Natural killer cell treated with Interleukin-12 subunit alpha and Interleukin-12 subunit beta and Interleukin-15 and Interleukin-18, amount 100 ng/mL, for 72 hours (primary cell): ENCODE results near the gene RDH11. TPM values are rescaled to one million over a fixed set of nuclear protein-coding genes. Genes with fewer than 3 reads are reported as not detected.
A peak's percentile ranks its signal among the peaks of the same experiment; 100 is the strongest.

ENCODE experiments used
- ATAC-seq, 2 donors: fragments of 150-1000 bp; cut with Tn5 transposase in 1 of 2; sonication (Bioruptor Pico), chemical (Tn5 transposase) in 1 of 2; 2 replicates each; pipeline ENCODE4 v1.10.0; 2021
- DNase-seq: peaks from one replicate; pipeline ENCODE4 v3.0.0; 2022; ENCODE audit warnings: low spot score
- H3K27ac Mint-ChIP-seq, 2 donors: 1 replicate in 1 of 2; 2 replicates in 1 of 2; pipeline ENCODE4 v1.8.0; 2022; ENCODE audit warnings: mixed read lengths in 2 of 2, mild to moderate bottlenecking in 1 of 2, moderate library complexity in 1 of 2
- H3K27me3 Mint-ChIP-seq, 2 donors: 1 replicate in 1 of 2; 2 replicates in 1 of 2; pipeline ENCODE4 v1.8.0; 2022; ENCODE audit warnings: mixed read lengths in 2 of 2
- H3K36me3 Mint-ChIP-seq: one replicate; pipeline ENCODE4 v1.8.0; 2022; ENCODE audit warnings: mixed read lengths
- H3K4me1 Mint-ChIP-seq, 2 donors: 1 replicate in 1 of 2; 2 replicates in 1 of 2; pipeline ENCODE4 v1.8.0; 2022; ENCODE audit warnings: low read depth in 2 of 2, mixed read lengths in 2 of 2, mild to moderate bottlenecking in 1 of 2
- H3K4me3 Mint-ChIP-seq: one replicate; pipeline ENCODE4 v1.8.0; 2022; ENCODE audit warnings: mixed read lengths
- H3K9me3 Mint-ChIP-seq: 2 replicates; pipeline ENCODE4 v1.8.0; 2022; ENCODE audit warnings: mixed read lengths
- total RNA-seq, 2 donors: library from RNA; stranded (reverse); gene quantifications; one replicate each; pipeline ENCODE4 v1.2.3, GENCODE V29; 2022

Gene RDH11
- total RNA-seq, 2 donors from 2014 or later = 47.0 to 57.3 TPM

DNA sequence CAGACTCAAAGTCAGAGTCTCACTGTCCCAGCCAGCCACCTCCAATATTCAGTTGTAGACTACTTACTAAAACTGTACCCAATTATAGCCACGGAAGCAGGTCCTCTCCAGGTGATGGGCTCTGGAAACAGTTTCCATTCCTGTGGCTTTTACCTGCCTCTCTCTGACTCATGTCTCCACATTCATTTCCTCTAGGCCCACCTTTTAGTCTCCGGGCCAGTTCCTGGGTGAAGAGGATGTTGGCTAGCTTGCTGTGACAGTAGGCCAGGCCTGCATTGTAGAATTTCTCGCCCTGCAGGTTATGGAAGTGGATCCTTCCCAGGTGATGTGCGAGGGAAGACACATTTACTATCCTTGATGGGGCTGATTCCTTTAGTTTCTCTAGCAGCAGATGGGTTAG lies 5.6 kb downstream of the RDH11 start:
- Mint-ChIP-seq H3K36me3 (peaks cover 40% of the 10 kb centered on the region), H3K4me3 (no peak overlapping the region), H3K4me1 (peaks cover 8 to 12% of the 10 kb centered on the region in 2 donors), H3K9me3 (no peaks in the 10 kb centered on the region), H3K27me3 (no peaks in the 10 kb centered on the region), H3K27ac (no peak overlapping the region)
- ATAC-seq = no peak
- DNase-seq = no peak

DNA sequence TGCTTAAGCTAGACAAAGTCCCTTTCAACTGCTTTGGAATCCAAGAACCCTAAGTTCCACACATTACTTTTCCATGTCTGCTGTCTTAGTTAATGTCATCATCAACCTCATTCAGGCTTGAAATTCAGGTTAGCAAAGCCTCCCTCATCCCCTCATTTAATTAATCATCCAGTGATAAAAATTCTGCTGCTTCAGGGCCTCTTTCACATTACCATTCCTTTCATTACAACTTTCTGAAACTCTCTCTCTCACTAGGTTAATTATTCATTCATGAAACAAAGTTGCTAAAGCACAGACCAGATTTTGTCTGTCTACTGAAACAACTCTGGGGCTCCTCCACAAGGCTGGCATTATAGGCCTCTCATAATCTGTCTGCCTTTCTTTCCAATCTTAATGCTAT lies 11.7 kb downstream of the RDH11 start:
- H3K9me3 Mint-ChIP-seq = no peaks in the 10 kb centered on the region
- H3K27me3 Mint-ChIP-seq = no peaks in the 10 kb centered on the region
- ATAC-seq (no peak), DNase-seq (no peak)
- H3K4me1 Mint-ChIP-seq = peaks cover 14 to 15% of the 10 kb centered on the region in 2 donors
- peaks cover 35% of the 10 kb centered on the region for H3K36me3 Mint-ChIP-seq
- no peak overlapping the region for H3K4me3 Mint-ChIP-seq
- no peak overlapping the region for H3K27ac Mint-ChIP-seq

DNA sequence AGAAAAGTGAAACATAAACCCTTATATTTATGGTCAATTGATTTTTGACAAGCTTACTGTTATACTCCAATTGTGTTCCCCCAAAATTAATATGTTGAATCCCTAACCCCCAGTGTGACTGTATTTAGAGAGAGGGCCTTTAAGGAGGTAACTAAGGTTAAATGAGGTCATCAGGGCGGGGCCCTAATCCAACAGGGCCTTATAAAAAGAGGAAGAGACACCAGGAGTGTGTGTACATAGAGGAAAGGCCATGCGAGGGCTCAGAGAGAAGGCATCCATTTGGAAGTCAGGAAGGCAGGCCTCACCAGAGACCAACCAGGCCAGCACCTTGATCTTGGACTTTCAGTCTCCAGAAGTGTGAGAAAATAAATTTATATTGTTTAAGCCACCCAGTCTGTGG lies 14.6 kb downstream of the RDH11 start:
- H3K27me3 Mint-ChIP-seq = no peaks in the 10 kb centered on the region
- DNase-seq (no peak), ATAC-seq (no peak)
- H3K9me3 Mint-ChIP-seq = no peaks in the 10 kb centered on the region
- H3K36me3 Mint-ChIP-seq = peaks cover 28% of the 10 kb centered on the region
- peaks cover 15 to 16% of the 10 kb centered on the region in 2 donors for H3K4me1 Mint-ChIP-seq
- no peak overlapping the region for H3K4me3 Mint-ChIP-seq
- peak overlapping the region; percentile 71 to 82 for H3K27ac Mint-ChIP-seq

DNA sequence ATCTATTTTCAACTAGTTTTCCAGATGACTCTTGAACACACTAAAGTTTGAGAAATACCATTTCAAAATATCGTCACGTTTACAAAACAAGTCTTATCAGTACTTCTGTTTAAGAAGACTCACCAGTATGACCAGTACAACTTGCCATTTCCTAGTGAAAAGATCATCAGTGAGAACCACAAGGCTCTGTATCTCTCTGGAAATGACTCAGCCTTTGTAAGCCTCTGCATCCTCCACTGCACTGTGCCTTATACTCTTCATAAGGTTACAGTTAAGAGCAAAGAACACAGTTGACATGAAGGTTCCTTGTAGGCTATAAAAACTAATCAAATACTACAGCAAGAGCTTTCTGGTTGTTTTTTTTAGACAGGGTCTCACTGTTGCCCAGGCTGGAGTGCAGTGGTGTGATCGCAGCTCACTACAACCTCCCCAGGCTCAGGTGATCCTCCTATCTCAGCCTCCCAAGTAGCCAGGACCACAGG lies 15.4 kb downstream of the RDH11 start:
- Mint-ChIP-seq H3K4me1 (peaks cover 15 to 16% of the 10 kb centered on the region in 2 donors), H3K4me3 (peak overlapping the region; percentile 62), H3K27me3 (no peaks in the 10 kb centered on the region), H3K36me3 (peaks cover 28% of the 10 kb centered on the region), H3K9me3 (no peaks in the 10 kb centered on the region), H3K27ac (peak overlapping the region; percentile 71 to 82)
- ATAC-seq (peak; percentile 97 to 100), DNase-seq (no peak)

DNA sequence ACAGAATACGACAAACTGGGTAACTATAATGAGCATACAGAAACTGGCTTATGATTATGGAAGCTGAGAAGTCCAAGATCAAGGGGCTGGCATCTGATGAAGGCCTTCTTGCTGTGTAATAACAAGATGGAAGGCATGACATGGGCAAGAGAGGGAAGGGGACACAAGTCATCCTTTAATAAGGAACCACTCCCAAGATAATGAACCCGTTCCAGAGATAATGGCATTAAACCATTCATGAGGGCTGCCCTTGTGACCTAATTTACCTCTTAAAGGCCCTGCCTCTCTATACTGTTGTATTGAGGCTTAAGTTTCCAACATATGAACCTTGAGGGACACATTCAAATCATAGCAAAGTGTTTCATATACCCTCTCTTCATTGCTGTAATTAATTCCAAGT lies 16.6 kb downstream of the RDH11 start:
- Mint-ChIP-seq H3K27me3 (no peaks in the 10 kb centered on the region), H3K27ac (no peak overlapping the region), H3K9me3 (no peaks in the 10 kb centered on the region), H3K36me3 (peaks cover 25% of the 10 kb centered on the region), H3K4me1 (peaks cover 15 to 17% of the 10 kb centered on the region in 2 donors), H3K4me3 (no peak overlapping the region)
- DNase-seq (no peak), ATAC-seq (no peak)

DNA sequence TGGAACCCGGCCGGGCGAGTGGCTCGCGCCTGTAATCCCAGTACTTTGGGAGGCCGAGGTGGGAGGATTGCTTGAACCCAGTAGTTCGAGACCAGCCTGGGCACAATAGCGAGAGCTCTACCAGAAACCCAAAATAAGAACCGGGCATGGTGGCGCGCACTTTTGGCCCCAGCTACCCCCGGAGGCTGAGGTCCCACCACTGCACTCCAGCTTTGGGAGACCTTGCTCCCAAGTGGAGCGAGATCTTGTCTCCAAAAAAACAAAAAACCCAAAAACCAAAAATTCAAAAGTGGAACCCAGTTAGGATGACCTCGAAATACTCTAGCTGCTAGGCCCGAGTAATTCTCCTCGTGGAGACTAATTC lies 20.4 kb downstream of the RDH11 start:
- Mint-ChIP-seq H3K9me3 (no peaks in the 10 kb centered on the region), H3K4me1 (peaks cover 31 to 38% of the 10 kb centered on the region in 2 donors), H3K36me3 (peaks cover 8% of the 10 kb centered on the region), H3K27ac (peak overlapping the region; percentile 73 to 79), H3K4me3 (peak overlapping the region; percentile 97), H3K27me3 (no peaks in the 10 kb centered on the region)
- ATAC-seq = no peak
- no peak for DNase-seq

DNA sequence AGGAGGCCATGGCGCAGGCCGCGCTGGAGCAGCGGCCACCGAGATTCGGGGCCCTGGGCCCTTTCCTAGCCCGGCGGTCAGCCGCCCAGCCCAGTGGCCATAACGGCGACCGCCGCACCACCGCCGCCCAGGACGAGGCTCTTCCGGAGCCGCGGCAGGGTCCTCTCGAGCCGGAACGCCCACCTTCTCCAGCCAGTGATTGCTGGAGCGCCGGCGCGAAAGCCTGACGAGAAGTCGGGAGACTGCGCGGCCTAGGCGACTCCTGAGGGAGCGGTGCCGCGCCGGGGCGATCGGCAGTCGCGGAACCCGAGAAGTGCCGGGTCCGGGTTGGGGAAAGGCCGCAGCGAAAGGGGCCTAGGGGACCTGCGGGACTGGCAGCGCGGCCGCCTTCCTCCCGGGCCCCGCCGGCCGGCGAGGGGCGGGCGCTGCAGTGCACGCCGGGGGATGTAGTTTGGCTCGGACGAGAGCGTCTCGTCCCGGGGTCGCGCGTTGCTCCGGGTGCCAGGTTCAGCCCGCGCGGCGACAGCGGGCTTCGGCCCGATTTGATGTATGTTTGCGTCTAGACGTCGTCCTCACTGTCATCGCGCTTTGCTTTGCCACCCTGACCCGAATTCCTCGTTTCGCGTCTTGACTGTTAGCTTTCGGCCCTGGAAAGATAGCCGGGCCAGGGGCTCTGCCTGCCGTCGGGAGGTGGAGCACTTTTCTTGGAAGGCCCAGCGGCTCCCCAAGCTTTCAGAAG lies 20.9 kb downstream of the RDH11 start, which contains the start of gene VTI1B:
Gene VTI1B (minus strand): TSS at position 153 of the 739 bp plus-strand sequence. CDS start 143 bp downstream, at position 10.
- peak; percentile 86 for DNase-seq
- peak within 1 kb of the TSS; percentile 97 for H3K4me3 Mint-ChIP-seq
- peaks cover 28 to 38% of the 10 kb centered on the region in 2 donors for H3K4me1 Mint-ChIP-seq
- peak; percentile 96 to 97 for ATAC-seq
- peaks cover 8% of the 10 kb centered on the region for H3K36me3 Mint-ChIP-seq
- H3K9me3 Mint-ChIP-seq = no peaks in the 10 kb centered on the region
- H3K27ac Mint-ChIP-seq = peak within 1 kb of the TSS; percentile 73 to 79
- H3K27me3 Mint-ChIP-seq = no peaks in the 10 kb centered on the region

DNA sequence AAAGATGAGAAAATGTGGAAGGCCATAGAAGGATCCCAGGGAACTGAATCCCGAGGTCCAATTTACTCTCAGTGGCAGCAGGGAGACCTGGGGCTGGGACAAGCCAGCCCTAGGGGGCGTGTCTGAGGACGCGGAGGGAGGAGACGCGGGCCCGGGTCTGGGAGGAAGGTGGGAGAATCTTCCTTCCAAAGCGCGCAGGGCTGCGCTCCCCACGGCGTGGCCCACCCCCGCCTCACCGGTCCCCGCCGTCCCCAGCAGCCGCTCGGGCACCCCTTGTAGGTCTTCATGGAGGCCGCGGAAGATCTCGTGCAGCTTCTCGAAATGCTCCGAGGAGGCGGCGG lies 21.5 kb downstream of the RDH11 start:
- Mint-ChIP-seq H3K27ac (peak overlapping the region; percentile 73 to 79), H3K9me3 (no peaks in the 10 kb centered on the region), H3K4me3 (peak overlapping the region; percentile 97), H3K27me3 (no peaks in the 10 kb centered on the region), H3K36me3 (peaks cover 8% of the 10 kb centered on the region), H3K4me1 (peaks cover 33 to 43% of the 10 kb centered on the region in 2 donors)
- ATAC-seq (peak; percentile 72 to 77), DNase-seq (peak; percentile 68)

DNA sequence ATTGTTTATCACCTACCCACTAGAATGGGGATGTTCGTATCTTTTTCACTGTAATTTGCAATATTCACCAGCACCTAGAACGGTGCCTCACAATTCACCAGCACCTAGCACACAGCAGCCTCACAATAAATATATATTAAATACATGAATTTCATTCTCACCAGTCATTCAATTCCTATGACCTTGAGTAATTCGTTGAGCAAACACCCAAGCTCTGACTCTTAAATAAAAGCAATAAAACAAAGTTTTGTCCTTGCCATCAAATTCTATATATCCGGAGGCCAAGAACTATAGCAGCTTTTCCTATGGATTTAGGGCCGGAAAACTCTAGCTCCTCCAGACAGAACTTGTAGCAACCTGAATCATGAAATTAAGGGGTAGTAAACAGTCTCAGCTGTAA lies 22.1 kb downstream of the RDH11 start:
- Mint-ChIP-seq H3K4me1 (peaks cover 37 to 50% of the 10 kb centered on the region in 2 donors), H3K9me3 (no peaks in the 10 kb centered on the region)
- no peak for DNase-seq

DNA sequence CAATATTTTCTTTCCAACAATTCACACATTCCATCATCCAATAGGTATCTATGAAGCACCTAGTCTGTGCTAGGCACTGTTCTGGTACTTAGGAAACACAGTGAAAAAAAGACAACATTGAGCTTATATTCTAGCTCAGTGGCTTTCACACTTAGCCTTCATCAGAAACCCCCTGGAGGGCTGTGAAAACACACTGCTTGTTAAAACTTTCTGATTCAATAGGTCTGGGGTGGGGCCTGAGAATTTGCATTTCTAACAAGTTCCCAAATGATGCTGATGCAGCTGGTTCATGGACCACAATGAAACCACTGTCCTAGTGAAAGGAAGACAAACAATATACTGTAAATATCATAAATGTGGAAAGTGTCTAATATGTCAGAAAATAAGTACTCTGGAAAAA lies 27.0 kb downstream of the RDH11 start:
- DNase-seq = peak; percentile 81

More for the DNA sequence above, 22.1 kb downstream of the RDH11 start:
- Mint-ChIP-seq H3K36me3 (peaks cover 8% of the 10 kb centered on the region), H3K27ac (peak overlapping the region; percentile 73 to 79), H3K27me3 (no peaks in the 10 kb centered on the region), H3K4me3 (peak overlapping the region; percentile 97)
- ATAC-seq = no peak

DNA sequence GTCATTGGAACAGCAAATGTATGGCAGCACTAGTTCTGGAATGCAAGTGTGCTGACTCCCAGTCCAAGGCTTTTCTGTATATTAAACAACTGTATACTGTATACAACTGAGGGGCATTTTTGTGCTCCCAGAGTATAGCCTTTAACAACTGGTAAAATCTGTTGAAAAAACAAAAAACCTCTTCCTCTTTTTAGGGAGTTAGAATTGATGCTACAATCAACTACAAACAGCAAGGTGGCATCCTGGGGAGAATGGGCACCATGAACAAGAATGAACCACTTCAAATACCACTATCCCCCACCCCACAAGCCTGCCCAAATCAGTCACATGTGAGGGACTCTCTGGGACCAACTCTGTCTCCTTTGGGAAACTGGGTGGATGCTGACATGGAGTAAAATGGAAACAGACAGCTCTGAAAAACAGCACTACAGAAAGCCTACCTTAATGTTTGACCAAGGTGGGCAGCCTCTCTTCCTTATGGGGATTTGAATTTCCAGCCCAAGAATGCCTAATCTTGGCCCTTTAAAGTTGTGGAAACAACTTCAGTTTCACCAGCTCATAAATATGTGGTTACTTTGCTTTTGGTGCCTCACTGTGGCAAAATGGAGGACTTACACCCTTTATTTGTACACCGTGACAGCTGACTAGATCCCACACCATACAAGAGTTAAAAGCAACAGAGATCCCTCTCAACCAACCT lies 28.7 kb downstream of the RDH11 start:
- no peaks in the 10 kb centered on the region for H3K36me3 Mint-ChIP-seq
- H3K9me3 Mint-ChIP-seq = no peaks in the 10 kb centered on the region
- H3K27ac Mint-ChIP-seq = peak overlapping the region; percentile 56 to 90
- peak; percentile 66 to 76 for ATAC-seq
- H3K4me3 Mint-ChIP-seq = peak overlapping the region; percentile 70
- H3K27me3 Mint-ChIP-seq = no peaks in the 10 kb centered on the region
- peaks cover 51 to 60% of the 10 kb centered on the region in 2 donors for H3K4me1 Mint-ChIP-seq
- no peak for DNase-seq

More for the DNA sequence above, 27.0 kb downstream of the RDH11 start:
- peak overlapping the region; percentile 25 for H3K4me3 Mint-ChIP-seq
- peaks cover 56 to 72% of the 10 kb centered on the region in 2 donors for H3K4me1 Mint-ChIP-seq
- ATAC-seq = peak; percentile 93 to 95
- peak overlapping the region; percentile 53 to 68 for H3K27ac Mint-ChIP-seq
- H3K27me3 Mint-ChIP-seq = no peaks in the 10 kb centered on the region
- no peaks in the 10 kb centered on the region for H3K36me3 Mint-ChIP-seq
- H3K9me3 Mint-ChIP-seq = no peaks in the 10 kb centered on the region

DNA sequence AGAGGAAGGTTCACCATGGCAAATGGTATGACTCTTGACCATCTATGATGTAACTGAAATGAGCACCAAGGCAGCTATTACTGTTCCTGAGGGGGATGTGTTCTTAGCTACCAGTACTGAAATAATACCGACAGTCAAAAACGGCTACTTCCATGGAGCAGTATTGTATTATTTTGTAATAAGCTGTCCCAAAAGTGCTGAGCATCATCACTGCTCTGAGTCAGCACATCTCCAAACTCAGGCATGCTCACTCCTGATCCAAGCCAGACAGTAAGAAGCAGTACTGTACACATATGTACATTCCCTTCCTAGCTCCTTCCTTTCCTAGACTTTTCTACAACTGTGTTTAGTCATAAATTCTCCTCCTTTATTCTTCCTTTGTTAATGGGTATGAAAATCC lies 29.7 kb downstream of the RDH11 start:
- Mint-ChIP-seq H3K4me1 (peaks cover 47 to 50% of the 10 kb centered on the region in 2 donors), H3K27ac (peak overlapping the region; percentile 56 to 90), H3K9me3 (no peaks in the 10 kb centered on the region), H3K4me3 (no peak overlapping the region), H3K27me3 (no peaks in the 10 kb centered on the region), H3K36me3 (no peaks in the 10 kb centered on the region)
- ATAC-seq (no peak), DNase-seq (no peak)

DNA sequence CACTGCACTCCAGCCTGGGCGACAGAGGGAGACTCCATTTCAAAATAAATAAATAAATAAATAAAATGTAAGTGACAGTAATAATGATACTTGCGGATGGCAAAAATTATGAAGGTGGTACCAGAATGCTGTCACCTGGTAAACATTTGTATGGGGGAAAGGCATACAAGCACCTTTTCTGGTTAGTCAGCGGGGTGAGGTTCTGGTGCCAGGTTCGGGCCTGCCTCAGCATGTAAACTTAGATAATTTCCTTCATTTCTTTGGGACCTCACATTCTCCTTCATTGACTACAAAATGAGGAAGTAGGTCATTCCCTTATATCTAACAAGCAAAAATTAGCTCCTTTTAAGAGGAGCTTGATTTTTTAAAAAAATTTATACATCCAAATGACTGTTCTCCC lies 31.9 kb downstream of the RDH11 start:
- H3K9me3 Mint-ChIP-seq = no peaks in the 10 kb centered on the region
- H3K4me3 Mint-ChIP-seq = no peak overlapping the region
- H3K27ac Mint-ChIP-seq = peak overlapping the region; percentile 8 to 84
- H3K27me3 Mint-ChIP-seq = no peaks in the 10 kb centered on the region
- H3K4me1 Mint-ChIP-seq = peaks cover 34 to 37% of the 10 kb centered on the region in 2 donors
- ATAC-seq (no peak), DNase-seq (no peak)
- H3K36me3 Mint-ChIP-seq = peaks cover 5% of the 10 kb centered on the region

DNA sequence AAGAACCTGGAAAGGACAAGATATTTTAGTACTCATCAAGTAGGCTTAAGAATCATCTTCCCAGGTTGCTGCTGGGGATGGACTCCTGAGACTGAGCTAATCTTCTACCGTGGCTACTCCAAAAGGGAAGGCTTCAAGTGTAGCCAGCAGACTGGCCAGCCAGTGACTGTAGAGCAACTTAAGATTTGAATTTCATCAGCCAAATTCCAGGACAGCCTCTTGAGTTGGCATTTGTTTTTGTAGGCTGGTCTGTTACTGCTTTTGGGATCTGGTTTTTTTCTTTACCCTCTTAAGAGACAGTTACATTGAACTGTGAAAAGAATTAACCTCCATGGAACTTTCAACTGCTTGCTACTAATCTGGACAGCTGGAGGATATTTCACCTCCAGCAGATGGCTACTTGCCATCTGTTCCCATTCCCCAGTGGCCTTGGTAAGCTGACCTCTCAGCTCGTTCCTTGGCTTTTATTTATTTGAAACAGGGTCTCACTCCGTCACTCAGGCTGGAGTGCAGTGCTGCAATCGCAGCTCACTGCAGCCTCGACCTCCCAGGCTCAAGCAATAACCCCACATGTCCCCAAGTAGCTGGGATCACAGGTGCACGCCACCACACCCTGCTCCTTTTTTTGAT lies 41.8 kb downstream of the RDH11 start:
- DNase-seq (no peak), ATAC-seq (no peak)
- Mint-ChIP-seq H3K4me3 (no peak overlapping the region), H3K27ac (no peak overlapping the region), H3K4me1 (no peaks in the 10 kb centered on the region), H3K9me3 (no peaks in the 10 kb centered on the region), H3K27me3 (no peaks in the 10 kb centered on the region), H3K36me3 (peaks cover 28% of the 10 kb centered on the region)
